HG03575 (cell line): ENCODE results near the gene BAHCC1.

Source experiments
- ATAC-seq: cut with Tn5 transposase; IDR thresholded peaks from one replicate; pipeline ENCODE4 v1.9.1; 2021; ENCODE audit not compliant: unreplicated experiment, insufficient number of reproducible peaks, low FRiP score; ENCODE audit errors: extremely low read depth

BAHCC1 gene

GRCh38 chr17:81365601-81366585, 29.4 kb upstream of the BAHCC1 start:
- no peak for ATAC-seq

- no peak for ATAC-seq
These were observed 28.6 kb upstream of the BAHCC1 start for GRCh38 chr17:81366648-81367047.

- no peak for ATAC-seq
These were observed 28.1 kb upstream of the BAHCC1 start for GRCh38 chr17:81367171-81367570.

GRCh38 chr17:81368161-81369022, 26.9 kb upstream of the BAHCC1 start:
- ATAC-seq, result no peak

- ATAC-seq, result no peak
These were observed 25.0 kb upstream of the BAHCC1 start for GRCh38 chr17:81370294-81370693.

- no peak for ATAC-seq
These were observed 23.1 kb upstream of the BAHCC1 start for GRCh38 chr17:81371910-81372760.

GRCh38 chr17:81373536-81374160, 21.6 kb upstream of the BAHCC1 start:
- ATAC-seq, result no peak

- no peak for ATAC-seq
These were observed 20.4 kb upstream of the BAHCC1 start for GRCh38 chr17:81374890-81375289.

GRCh38 chr17:81376946-81377714, 18.1 kb upstream of the BAHCC1 start:
- no peak for ATAC-seq

GRCh38 chr17:81378941-81379511, 16.2 kb upstream of the BAHCC1 start:
- no peak for ATAC-seq

- ATAC-seq, result no peak
These were observed 15.7 kb upstream of the BAHCC1 start for GRCh38 chr17:81379523-81379942.

- ATAC-seq, result no peak
These were observed 15.1 kb upstream of the BAHCC1 start for GRCh38 chr17:81380131-81380530.

- no peak for ATAC-seq
These were observed 14.4 kb upstream of the BAHCC1 start for GRCh38 chr17:81380666-81381518.

GRCh38 chr17:81381632-81382577, 13.4 kb upstream of the BAHCC1 start:
- no peak for ATAC-seq

GRCh38 chr17:81382851-81383250, 12.4 kb upstream of the BAHCC1 start:
- ATAC-seq, result no peak
